Caco-2 (cell line): ENCODE results near the gene SRXN1. TPM values are rescaled to one million over a fixed set of nuclear protein-coding genes. Genes with fewer than 3 reads are reported as not detected.

Experiments used
- BruUV-seq: library from RNA; stranded (reverse); fragments of 400-500 nt; replicated peaks from 2 replicates; lab custom pipeline; 2021; lab: Mats Ljungman, UMichigan
- CTCF ChIA-PET: fragments of 300-600 bp; sonication (Branson Sonifier 250); formaldehyde crosslinking; loops from one replicate; lab custom pipeline; 2022; ENCODE audit warnings: antibody characterized with exemption; lab: Charles Lee
- POLR2A ChIA-PET: fragments of 300-600 bp; sonication (Branson Sonifier 250); formaldehyde crosslinking; loops from one replicate; lab custom pipeline; 2022; ENCODE audit warnings: antibody characterized with exemption; lab: Charles Lee
- DNase-seq, 2 experiments: peaks; one replicate each; pipeline versions ENCODE4 v3.0.0 to v3.0.0-alpha.2; 2020 to 2022
- H3K27me3 ChIP-seq: replicated peaks from 2 replicates; pipeline ENCODE4 v1.6.0; 2011; ENCODE audit warnings: low read length; ENCODE audit not compliant: control insufficient read depth, insufficient read depth
- H3K36me3 ChIP-seq: 2 replicates; pipeline ENCODE4 v1.5.1; 2011; ENCODE audit warnings: low read length; ENCODE audit not compliant: control insufficient read depth, insufficient read depth
- H3K4me1 ChIP-seq: fragments of 250-450 bp; sonication (Bioruptor Pico); 2 replicates; pipeline ENCODE4 v1.5.1; 2020; ENCODE audit warnings: mild to moderate bottlenecking
- H3K4me3 ChIP-seq: 2 replicates; pipeline ENCODE4 v1.5.1; 2011; ENCODE audit warnings: low read depth, mild to moderate bottlenecking, control low read depth, low read length
- H3K9me3 ChIP-seq: fragments of 250-450 bp; sonication (Bioruptor Pico); 2 replicates; pipeline ENCODE4 v1.5.1; 2020; ENCODE audit warnings: mild to moderate bottlenecking, moderate library complexity
- H3K27ac Mint-ChIP-seq: one replicate; pipeline ENCODE4 v1.8.0; 2022; ENCODE audit warnings: mixed read lengths; ENCODE audit not compliant: unreplicated experiment
- H3K27me3 Mint-ChIP-seq: one replicate; pipeline ENCODE4 v1.8.0; 2022; ENCODE audit warnings: mixed read lengths; ENCODE audit not compliant: insufficient read depth, unreplicated experiment
- H3K36me3 Mint-ChIP-seq: one replicate; pipeline ENCODE4 v1.8.0; 2022; ENCODE audit warnings: mild to moderate bottlenecking, mixed read lengths; ENCODE audit not compliant: insufficient read depth, unreplicated experiment
- H3K4me1 Mint-ChIP-seq: one replicate; pipeline ENCODE4 v1.8.0; 2022; ENCODE audit warnings: low read depth, mixed read lengths; ENCODE audit not compliant: unreplicated experiment
- H3K4me3 Mint-ChIP-seq: one replicate; pipeline ENCODE4 v1.8.0; 2022; ENCODE audit warnings: mild to moderate bottlenecking, moderate library complexity, mixed read lengths; ENCODE audit not compliant: unreplicated experiment
- H3K9me3 Mint-ChIP-seq: one replicate; pipeline ENCODE4 v1.8.0; 2022; ENCODE audit warnings: mixed read lengths; ENCODE audit not compliant: unreplicated experiment
- intact Hi-C: fragments of 100-400 bp; cut with micrococcal nuclease; formaldehyde crosslinking; loops from one replicate; pipeline ENCODE4 v1.10.0; 2022; ENCODE audit not compliant: unreplicated experiment
- total RNA-seq: library from RNA; stranded (reverse); gene quantifications from 2 replicates; pipeline ENCODE4 v1.2.3, GENCODE V29; 2022
- TF ChIP-seq, protein P1 (sequence below), 2 experiments: fragments of 200-600 bp in 1 of 2; IDR thresholded peaks; 1 replicate in 1 of 2; 2 replicates in 1 of 2; pipeline versions ENCODE4 v1.5.1 to v1.8.0; 2011 to 2022; ENCODE audit warnings: antibody characterized with exemption in 1 of 2, control low read depth in 1 of 2, inconsistent platforms in 1 of 2, low read depth in 1 of 2, low read length in 1 of 2, mild to moderate bottlenecking in 1 of 2, moderate library complexity in 1 of 2; ENCODE audit not compliant: insufficient read depth in 1 of 2, severe bottlenecking in 1 of 2, unreplicated experiment in 1 of 2

Gene SRXN1
- total RNA-seq, 1 experiment from 2014 or later = 33.7 TPM

GRCh38 chr20:658731-659291, 5.8 kb upstream of the SRXN1 start:
- Histone ChIP-seq H3K36me3 (no peaks in the 10 kb centered on the region), H3K4me1 (peaks cover 22% of the 10 kb centered on the region), H3K27me3 (no peaks in the 10 kb centered on the region), H3K4me3 (no peak overlapping the region), H3K9me3 (no peaks in the 10 kb centered on the region)
- no peak for DNase-seq
- Mint-ChIP-seq H3K27me3 (peaks cover 7% of the 10 kb centered on the region), H3K36me3 (peaks cover 4% of the 10 kb centered on the region), H3K4me1 (peaks cover 22% of the 10 kb centered on the region), H3K9me3 (no peaks in the 10 kb centered on the region), H3K4me3 (no peak overlapping the region), H3K27ac (no peak overlapping the region)
- TF ChIP-seq, protein P1, sequence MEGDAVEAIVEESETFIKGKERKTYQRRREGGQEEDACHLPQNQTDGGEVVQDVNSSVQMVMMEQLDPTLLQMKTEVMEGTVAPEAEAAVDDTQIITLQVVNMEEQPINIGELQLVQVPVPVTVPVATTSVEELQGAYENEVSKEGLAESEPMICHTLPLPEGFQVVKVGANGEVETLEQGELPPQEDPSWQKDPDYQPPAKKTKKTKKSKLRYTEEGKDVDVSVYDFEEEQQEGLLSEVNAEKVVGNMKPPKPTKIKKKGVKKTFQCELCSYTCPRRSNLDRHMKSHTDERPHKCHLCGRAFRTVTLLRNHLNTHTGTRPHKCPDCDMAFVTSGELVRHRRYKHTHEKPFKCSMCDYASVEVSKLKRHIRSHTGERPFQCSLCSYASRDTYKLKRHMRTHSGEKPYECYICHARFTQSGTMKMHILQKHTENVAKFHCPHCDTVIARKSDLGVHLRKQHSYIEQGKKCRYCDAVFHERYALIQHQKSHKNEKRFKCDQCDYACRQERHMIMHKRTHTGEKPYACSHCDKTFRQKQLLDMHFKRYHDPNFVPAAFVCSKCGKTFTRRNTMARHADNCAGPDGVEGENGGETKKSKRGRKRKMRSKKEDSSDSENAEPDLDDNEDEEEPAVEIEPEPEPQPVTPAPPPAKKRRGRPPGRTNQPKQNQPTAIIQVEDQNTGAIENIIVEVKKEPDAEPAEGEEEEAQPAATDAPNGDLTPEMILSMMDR (IDR thresholded peaks at IDR 0.05; ENCODE audit: insufficient read depth in 1 of 2, low read depth in 1 of 2, low read length in 1 of 2, severe bottlenecking in 1 of 2, unreplicated experiment in 1 of 2) = no peak
- no TSS peak for BruUV-seq
- ChIA-PET POLR2A (no interaction called here), CTCF (interaction anchor here (0.6 kb wide), 1 partner anchor 199 kb away, joined by 3 read pairs; no protein-coding TSS in a partner anchor)
- intact Hi-C loops = no loop called here

GRCh38 chr20:658202-658601, 5.2 kb upstream of the SRXN1 start:
- H3K9me3 ChIP-seq = no peaks in the 10 kb centered on the region
- H3K9me3 Mint-ChIP-seq = no peaks in the 10 kb centered on the region
- H3K4me1 Mint-ChIP-seq = peaks cover 22% of the 10 kb centered on the region
- H3K4me3 Mint-ChIP-seq = no peak overlapping the region
- H3K4me3 ChIP-seq = no peak overlapping the region
- TF ChIP-seq, protein P1 (IDR thresholded peaks at IDR 0.05; ENCODE audit: insufficient read depth in 1 of 2, low read depth in 1 of 2, low read length in 1 of 2, severe bottlenecking in 1 of 2, unreplicated experiment in 1 of 2) = no peak
- intact Hi-C loops = no loop called here
- no peak overlapping the region for H3K27ac Mint-ChIP-seq
- H3K36me3 Mint-ChIP-seq = peaks cover 4% of the 10 kb centered on the region
- no peaks in the 10 kb centered on the region for H3K27me3 ChIP-seq
- CTCF ChIA-PET = no interaction called here
- no peak for DNase-seq
- H3K4me1 ChIP-seq = peaks cover 25% of the 10 kb centered on the region
- BruUV-seq = no TSS peak
- peaks cover 7% of the 10 kb centered on the region for H3K27me3 Mint-ChIP-seq
- POLR2A ChIA-PET = no interaction called here
- H3K36me3 ChIP-seq = no peaks in the 10 kb centered on the region

- H3K4me1 Mint-ChIP-seq = peaks cover 33% of the 10 kb centered on the region
- H3K27ac Mint-ChIP-seq = no peak overlapping the region
- intact Hi-C loops = no loop called here
- no peaks in the 10 kb centered on the region for H3K9me3 Mint-ChIP-seq
- Histone ChIP-seq H3K36me3 (no peaks in the 10 kb centered on the region), H3K4me1 (peaks cover 25% of the 10 kb centered on the region), H3K27me3 (no peaks in the 10 kb centered on the region), H3K4me3 (no peak overlapping the region), H3K9me3 (no peaks in the 10 kb centered on the region)
- TF ChIP-seq, protein P1 (IDR thresholded peaks at IDR 0.05; ENCODE audit: insufficient read depth in 1 of 2, low read depth in 1 of 2, low read length in 1 of 2, severe bottlenecking in 1 of 2, unreplicated experiment in 1 of 2) = no peak
- no TSS peak for BruUV-seq
- DNase-seq = no peak
- ChIA-PET POLR2A (no interaction called here), CTCF (interaction anchor here (0.7 to 1.0 kb wide), 2 partner anchors 11 to 73 kb away, joined by 3 to 7 read pairs; no protein-coding TSS in a partner anchor)
- peaks cover 14% of the 10 kb centered on the region for H3K36me3 Mint-ChIP-seq
- no peak overlapping the region for H3K4me3 Mint-ChIP-seq
- no peaks in the 10 kb centered on the region for H3K27me3 Mint-ChIP-seq
These were observed 3.0 kb upstream of the SRXN1 start for GRCh38 chr20:655726-656624.
